ENCODE results near the gene ABCC1.

Gene ABCC1

GRCh38 chr16:16118337-16118736, 168.9 kb downstream of the ABCC1 start:
- DNase-seq (ENCODE audit: low read depth, low spot score) = no peak
- H3K4me3 ChIP-seq (ENCODE audit: low read length) = no peak overlapping the region
- H3K36me3 ChIP-seq (ENCODE audit: control insufficient read depth, insufficient read depth, low read length) = peaks cover 22% of the 10 kb centered on the region
- H3K4me1 ChIP-seq (ENCODE audit: control insufficient read depth, insufficient read depth, low read length) = no peaks in the 10 kb centered on the region
- H3K27me3 ChIP-seq (ENCODE audit: control insufficient read depth, insufficient read depth, low read length) = no peaks in the 10 kb centered on the region
- no CpG with 5 or more reads among the region's 7 CpGs for WGBS (ENCODE audit: insufficient coverage, insufficient read length)
- H3K9me3 ChIP-seq (ENCODE audit: control insufficient read depth, insufficient read depth, low read length) = no peaks in the 10 kb centered on the region
- H3K27ac ChIP-seq (ENCODE audit: low read length) = no peak overlapping the region

- Histone ChIP-seq H3K4me3 (ENCODE audit: low read length) (no peak overlapping the region), H3K36me3 (ENCODE audit: control insufficient read depth, insufficient read depth, low read length) (peaks cover 19% of the 10 kb centered on the region)
Observed at GRCh38 chr16:16120044-16120381, 170.6 kb downstream of the ABCC1 start.

GRCh38 chr16:16120382-16121184, 171.2 kb downstream of the ABCC1 start:
- DNase-seq (ENCODE audit: low read depth, low spot score) = no peak
- H3K4me3 ChIP-seq (ENCODE audit: low read length) = no peak overlapping the region
- H3K27ac ChIP-seq (ENCODE audit: low read length) = no peak overlapping the region
- H3K4me1 ChIP-seq (ENCODE audit: control insufficient read depth, insufficient read depth, low read length) = no peaks in the 10 kb centered on the region
- WGBS (ENCODE audit: insufficient coverage, insufficient read length) = no CpG with 5 or more reads among the region's 17 CpGs
- peaks cover 19% of the 10 kb centered on the region for H3K36me3 ChIP-seq (ENCODE audit: control insufficient read depth, insufficient read depth, low read length)
- H3K27me3 ChIP-seq (ENCODE audit: control insufficient read depth, insufficient read depth, low read length) = no peaks in the 10 kb centered on the region
- no peaks in the 10 kb centered on the region for H3K9me3 ChIP-seq (ENCODE audit: control insufficient read depth, insufficient read depth, low read length)

More at GRCh38 chr16:16120044-16120381, 170.6 kb downstream of the ABCC1 start:
- Histone ChIP-seq H3K27ac (ENCODE audit: low read length) (no peak overlapping the region), H3K27me3 (ENCODE audit: control insufficient read depth, insufficient read depth, low read length) (no peaks in the 10 kb centered on the region), H3K4me1 (ENCODE audit: control insufficient read depth, insufficient read depth, low read length) (no peaks in the 10 kb centered on the region), H3K9me3 (ENCODE audit: control insufficient read depth, insufficient read depth, low read length) (no peaks in the 10 kb centered on the region)
- DNase-seq (ENCODE audit: low read depth, low spot score) = no peak
- no CpG with 5 or more reads among the region's 8 CpGs for WGBS (ENCODE audit: insufficient coverage, insufficient read length)

GRCh38 chr16:16121185-16121727, 171.8 kb downstream of the ABCC1 start:
- Histone ChIP-seq H3K9me3 (ENCODE audit: control insufficient read depth, insufficient read depth, low read length) (no peaks in the 10 kb centered on the region), H3K36me3 (ENCODE audit: control insufficient read depth, insufficient read depth, low read length) (peaks cover 22% of the 10 kb centered on the region), H3K27me3 (ENCODE audit: control insufficient read depth, insufficient read depth, low read length) (no peaks in the 10 kb centered on the region), H3K4me1 (ENCODE audit: control insufficient read depth, insufficient read depth, low read length) (no peaks in the 10 kb centered on the region), H3K27ac (ENCODE audit: low read length) (no peak overlapping the region), H3K4me3 (ENCODE audit: low read length) (no peak overlapping the region)
- no peak for DNase-seq (ENCODE audit: low read depth, low spot score)
- WGBS (ENCODE audit: insufficient coverage, insufficient read length) = no CpG with 5 or more reads among the region's 6 CpGs

- Histone ChIP-seq H3K9me3 (ENCODE audit: control insufficient read depth, insufficient read depth, low read length) (no peaks in the 10 kb centered on the region), H3K4me3 (ENCODE audit: low read length) (no peak overlapping the region), H3K36me3 (ENCODE audit: control insufficient read depth, insufficient read depth, low read length) (peaks cover 22% of the 10 kb centered on the region), H3K27ac (ENCODE audit: low read length) (no peak overlapping the region), H3K4me1 (ENCODE audit: control insufficient read depth, insufficient read depth, low read length) (no peaks in the 10 kb centered on the region), H3K27me3 (ENCODE audit: control insufficient read depth, insufficient read depth, low read length) (no peaks in the 10 kb centered on the region)
- no CpG with 5 or more reads among the region's 12 CpGs for WGBS (ENCODE audit: insufficient coverage, insufficient read length)
- no peak for DNase-seq (ENCODE audit: low read depth, low spot score)
Observed at GRCh38 chr16:16122264-16122663, 172.8 kb downstream of the ABCC1 start.

- H3K27me3 ChIP-seq (ENCODE audit: control insufficient read depth, insufficient read depth, low read length) = no peaks in the 10 kb centered on the region
- H3K36me3 ChIP-seq (ENCODE audit: control insufficient read depth, insufficient read depth, low read length) = peaks cover 18% of the 10 kb centered on the region
- no peak overlapping the region for H3K4me3 ChIP-seq (ENCODE audit: low read length)
- H3K27ac ChIP-seq (ENCODE audit: low read length) = no peak overlapping the region
- no CpG with 5 or more reads among the region's 10 CpGs for WGBS (ENCODE audit: insufficient coverage, insufficient read length)
- DNase-seq (ENCODE audit: low read depth, low spot score) = no peak
- no peaks in the 10 kb centered on the region for H3K4me1 ChIP-seq (ENCODE audit: control insufficient read depth, insufficient read depth, low read length)
- no peaks in the 10 kb centered on the region for H3K9me3 ChIP-seq (ENCODE audit: control insufficient read depth, insufficient read depth, low read length)
Observed at GRCh38 chr16:16124438-16124837, 175.0 kb downstream of the ABCC1 start.

- no peaks in the 10 kb centered on the region for H3K9me3 ChIP-seq (ENCODE audit: control insufficient read depth, insufficient read depth, low read length)
- H3K4me1 ChIP-seq (ENCODE audit: control insufficient read depth, insufficient read depth, low read length) = no peaks in the 10 kb centered on the region
- H3K27ac ChIP-seq (ENCODE audit: low read length) = no peak overlapping the region
- no peak for DNase-seq (ENCODE audit: low read depth, low spot score)
- no peak overlapping the region for H3K4me3 ChIP-seq (ENCODE audit: low read length)
- H3K36me3 ChIP-seq (ENCODE audit: control insufficient read depth, insufficient read depth, low read length) = peaks cover 21% of the 10 kb centered on the region
- no CpG with 5 or more reads among the region's 3 CpGs for WGBS (ENCODE audit: insufficient coverage, insufficient read length)
- H3K27me3 ChIP-seq (ENCODE audit: control insufficient read depth, insufficient read depth, low read length) = no peaks in the 10 kb centered on the region
Observed at GRCh38 chr16:16124974-16125373, 175.6 kb downstream of the ABCC1 start.

- Histone ChIP-seq H3K27me3 (ENCODE audit: control insufficient read depth, insufficient read depth, low read length) (no peaks in the 10 kb centered on the region), H3K36me3 (ENCODE audit: control insufficient read depth, insufficient read depth, low read length) (peaks cover 20% of the 10 kb centered on the region), H3K9me3 (ENCODE audit: control insufficient read depth, insufficient read depth, low read length) (no peaks in the 10 kb centered on the region), H3K4me3 (ENCODE audit: low read length) (no peak overlapping the region), H3K4me1 (ENCODE audit: control insufficient read depth, insufficient read depth, low read length) (no peaks in the 10 kb centered on the region), H3K27ac (ENCODE audit: low read length) (no peak overlapping the region)
- no CpG with 5 or more reads among the region's 10 CpGs for whole genome bisulfite sequencing (ENCODE audit: insufficient coverage, insufficient read length)
- no peak for DNase-seq (ENCODE audit: low read depth, low spot score)
Observed at GRCh38 chr16:16126896-16127295, 177.5 kb downstream of the ABCC1 start.

GRCh38 chr16:16127469-16128116, 178.2 kb downstream of the ABCC1 start:
- no peaks in the 10 kb centered on the region for H3K27me3 ChIP-seq (ENCODE audit: control insufficient read depth, insufficient read depth, low read length)
- DNase-seq (ENCODE audit: low read depth, low spot score) = peak; percentile 55
- no peak overlapping the region for H3K27ac ChIP-seq (ENCODE audit: low read length)
- no peaks in the 10 kb centered on the region for H3K4me1 ChIP-seq (ENCODE audit: control insufficient read depth, insufficient read depth, low read length)
- WGBS (ENCODE audit: insufficient coverage, insufficient read length) = no CpG with 5 or more reads among the region's 11 CpGs
- no peaks in the 10 kb centered on the region for H3K9me3 ChIP-seq (ENCODE audit: control insufficient read depth, insufficient read depth, low read length)
- peaks cover 17% of the 10 kb centered on the region for H3K36me3 ChIP-seq (ENCODE audit: control insufficient read depth, insufficient read depth, low read length)
- H3K4me3 ChIP-seq (ENCODE audit: low read length) = no peak overlapping the region

GRCh38 chr16:16131204-16131603, 181.8 kb downstream of the ABCC1 start:
- Histone ChIP-seq H3K4me1 (ENCODE audit: control insufficient read depth, insufficient read depth, low read length) (no peaks in the 10 kb centered on the region), H3K36me3 (ENCODE audit: control insufficient read depth, insufficient read depth, low read length) (peaks cover 24% of the 10 kb centered on the region), H3K27ac (ENCODE audit: low read length) (no peak overlapping the region), H3K4me3 (ENCODE audit: low read length) (no peak overlapping the region), H3K9me3 (ENCODE audit: control insufficient read depth, insufficient read depth, low read length) (no peaks in the 10 kb centered on the region), H3K27me3 (ENCODE audit: control insufficient read depth, insufficient read depth, low read length) (no peaks in the 10 kb centered on the region)
- no peak for DNase-seq (ENCODE audit: low read depth, low spot score)
- WGBS (ENCODE audit: insufficient coverage, insufficient read length) = no CpG with 5 or more reads among the region's 3 CpGs

Measured in iPS DF 6.9 (cell line).